DND-41 (cell line): ENCODE results near the gene PEPD.

Experiments used
- ATAC-seq: fragments of 200-7000 bp; cut with Tn5 transposase; 3 replicates; pipeline ENCODE4 v1.9.1; 2021; ENCODE audit warnings: low read depth; ENCODE audit not compliant: insufficient read depth
- DNase-seq: peaks from one replicate; pipeline ENCODE4 v3.0.0-alpha.2; 2020
- H2AFZ ChIP-seq: 2 replicates; pipeline ENCODE4 v1.6.0; 2012; ENCODE audit warnings: low read depth, low read length
- H3K27ac ChIP-seq: 2 replicates; pipeline ENCODE4 v1.5.1; 2012; ENCODE audit warnings: low read length, inconsistent platforms
- H3K27me3 ChIP-seq: fragments of 200-600 bp; sonication (generic); 2 replicates; pipeline ENCODE4 v1.6.0; 2012; ENCODE audit warnings: low read length, mild to moderate bottlenecking, inconsistent platforms; ENCODE audit not compliant: insufficient read depth, poor library complexity
- H3K36me3 ChIP-seq: 2 replicates; pipeline ENCODE4 v1.5.1; 2012; ENCODE audit warnings: low read length, inconsistent platforms; ENCODE audit not compliant: insufficient read depth
- H3K4me1 ChIP-seq: 2 replicates; pipeline ENCODE4 v1.5.1; 2012; ENCODE audit warnings: mild to moderate bottlenecking, low read length; ENCODE audit not compliant: insufficient read depth
- H3K4me2 ChIP-seq: 2 replicates; pipeline ENCODE4 v1.6.0; 2012; ENCODE audit warnings: mild to moderate bottlenecking, moderate library complexity, low read length, inconsistent platforms; ENCODE audit not compliant: insufficient read depth
- H3K4me3 ChIP-seq, 2 experiments: fragments of 200-600 bp in 1 of 2; shearing (Covaris generic) in 1 of 2; 2 replicates each; pipeline ENCODE4 v1.5.1; 2012 to 2016; ENCODE audit warnings: inconsistent platforms in 2 of 2, low read length in 2 of 2, mild to moderate bottlenecking in 2 of 2, low read depth in 1 of 2, moderate library complexity in 1 of 2
- H3K79me2 ChIP-seq: 2 replicates; pipeline ENCODE4 v1.6.0; 2012; ENCODE audit warnings: low read length, inconsistent platforms; ENCODE audit not compliant: insufficient read depth
- H3K9ac ChIP-seq: 2 replicates; pipeline ENCODE4 v1.6.0; 2012; ENCODE audit warnings: low read depth, mild to moderate bottlenecking, inconsistent platforms, low read length, moderate library complexity
- H3K9me3 ChIP-seq: 2 replicates; pipeline ENCODE4 v1.5.1; 2012; ENCODE audit warnings: low read length, moderate library complexity, mild to moderate bottlenecking, inconsistent platforms; ENCODE audit not compliant: insufficient read depth, severe bottlenecking
- H4K20me1 ChIP-seq: 2 replicates; pipeline ENCODE4 v1.6.0; 2012; ENCODE audit warnings: low read length; ENCODE audit not compliant: insufficient read depth
- EZH2 ChIP-seq: IDR thresholded peaks from 3 replicates; pipeline ENCODE4 v1.6.1; 2012; ENCODE audit warnings: borderline replicate concordance, low read depth, mild to moderate bottlenecking, moderate library complexity, low read length, inconsistent platforms; ENCODE audit not compliant: severe bottlenecking
- TF ChIP-seq, protein P1 (sequence below): IDR thresholded peaks from 2 replicates; pipeline ENCODE4 v1.5.1; 2012; ENCODE audit warnings: borderline replicate concordance, low read length, moderate library complexity, mild to moderate bottlenecking; ENCODE audit not compliant: poor library complexity, severe bottlenecking; ENCODE audit errors: extremely low read depth

The PEPD gene

DNA sequence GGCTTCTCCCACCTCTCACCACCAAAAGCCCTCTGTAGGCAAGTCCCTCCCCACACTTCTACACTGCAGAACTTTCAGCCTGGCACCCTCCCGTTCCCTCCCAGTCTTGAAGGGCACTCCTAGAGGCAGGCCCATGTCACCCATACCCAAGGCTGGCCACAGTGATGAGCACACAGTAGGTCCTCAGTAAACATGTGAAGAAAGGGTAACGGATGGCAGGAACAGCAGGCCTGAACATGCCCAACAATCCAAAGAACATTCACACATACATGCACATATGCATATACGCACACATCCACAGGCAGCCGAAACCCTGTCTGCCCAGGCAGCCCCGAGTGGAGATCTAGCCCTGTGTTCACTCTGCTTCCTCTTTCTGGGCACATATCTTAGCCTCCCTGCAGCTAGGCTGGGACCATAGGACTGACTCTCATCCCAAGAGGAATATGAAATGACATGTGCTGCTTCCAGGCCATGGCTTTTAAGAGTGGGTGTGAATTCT, 92.9 kb downstream of the PEPD start:
- TF ChIP-seq EZH2 = no peak
- TF ChIP-seq, protein P1, sequence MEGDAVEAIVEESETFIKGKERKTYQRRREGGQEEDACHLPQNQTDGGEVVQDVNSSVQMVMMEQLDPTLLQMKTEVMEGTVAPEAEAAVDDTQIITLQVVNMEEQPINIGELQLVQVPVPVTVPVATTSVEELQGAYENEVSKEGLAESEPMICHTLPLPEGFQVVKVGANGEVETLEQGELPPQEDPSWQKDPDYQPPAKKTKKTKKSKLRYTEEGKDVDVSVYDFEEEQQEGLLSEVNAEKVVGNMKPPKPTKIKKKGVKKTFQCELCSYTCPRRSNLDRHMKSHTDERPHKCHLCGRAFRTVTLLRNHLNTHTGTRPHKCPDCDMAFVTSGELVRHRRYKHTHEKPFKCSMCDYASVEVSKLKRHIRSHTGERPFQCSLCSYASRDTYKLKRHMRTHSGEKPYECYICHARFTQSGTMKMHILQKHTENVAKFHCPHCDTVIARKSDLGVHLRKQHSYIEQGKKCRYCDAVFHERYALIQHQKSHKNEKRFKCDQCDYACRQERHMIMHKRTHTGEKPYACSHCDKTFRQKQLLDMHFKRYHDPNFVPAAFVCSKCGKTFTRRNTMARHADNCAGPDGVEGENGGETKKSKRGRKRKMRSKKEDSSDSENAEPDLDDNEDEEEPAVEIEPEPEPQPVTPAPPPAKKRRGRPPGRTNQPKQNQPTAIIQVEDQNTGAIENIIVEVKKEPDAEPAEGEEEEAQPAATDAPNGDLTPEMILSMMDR = no peak
- DNase-seq = no peak
- Histone ChIP-seq H3K27ac (no peak overlapping the region), H3K79me2 (no peaks in the 10 kb centered on the region), H3K27me3 (no peaks in the 10 kb centered on the region), H4K20me1 (peaks cover 15% of the 10 kb centered on the region; the same call in 1 of the 2 replicates), H3K36me3 (no peaks in the 10 kb centered on the region), H3K9me3 (no peaks in the 10 kb centered on the region), H3K4me1 (no peaks in the 10 kb centered on the region), H3K4me3 (no peak overlapping the region), H3K9ac (no peak overlapping the region), H3K4me2 (no peak overlapping the region), H2AFZ (no peak overlapping the region)
- ATAC-seq = no peak

DNA sequence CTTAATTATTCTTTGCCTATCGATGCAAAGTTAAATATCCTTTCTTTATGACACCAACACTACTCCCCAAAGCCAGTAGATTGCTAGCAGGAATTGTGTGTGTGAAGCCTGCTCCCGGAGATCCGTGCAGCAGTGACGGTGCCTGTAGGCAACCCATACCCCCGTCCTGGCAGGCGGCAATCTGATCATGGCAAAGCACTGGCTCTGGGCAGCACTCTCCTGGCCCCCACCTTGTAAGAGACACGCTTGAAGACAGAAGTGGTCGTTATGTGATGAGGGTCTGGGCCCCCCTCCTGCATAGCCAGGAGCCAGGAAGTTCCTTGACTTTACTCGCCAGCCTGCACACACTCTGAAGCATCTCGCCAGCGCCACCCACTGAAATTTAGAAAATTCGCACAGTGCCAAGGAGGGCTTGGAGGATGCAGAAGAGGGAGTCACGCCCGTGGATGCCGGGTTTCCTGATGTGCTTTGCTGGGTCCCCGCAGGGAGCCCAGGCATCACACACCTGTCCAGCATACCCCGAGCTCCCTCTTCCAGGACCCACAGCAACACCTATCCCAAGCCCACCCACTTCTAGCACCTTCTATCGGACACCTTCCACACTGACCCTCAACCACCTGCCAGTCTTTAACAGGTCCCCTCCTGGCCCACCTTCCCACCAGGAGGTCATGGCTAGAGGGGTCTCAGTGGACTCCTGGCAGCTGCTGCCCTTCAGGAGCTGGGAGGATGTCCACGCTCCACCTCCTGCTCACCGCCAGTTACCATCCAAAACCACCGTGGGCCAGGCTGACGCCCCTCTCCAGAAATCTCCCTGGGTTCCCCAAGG, 93.6 kb downstream of the PEPD start:
- ATAC-seq (no peak), DNase-seq (no peak)
- Histone ChIP-seq H4K20me1 (peaks cover 15% of the 10 kb centered on the region; the same call in 1 of the 2 replicates), H3K9ac (no peak overlapping the region), H3K4me3 (no peak overlapping the region), H3K27me3 (no peaks in the 10 kb centered on the region), H3K27ac (no peak overlapping the region), H3K79me2 (no peaks in the 10 kb centered on the region), H3K4me1 (no peaks in the 10 kb centered on the region), H3K9me3 (no peaks in the 10 kb centered on the region), H3K4me2 (no peak overlapping the region), H2AFZ (no peak overlapping the region), H3K36me3 (no peaks in the 10 kb centered on the region)
- TF ChIP-seq, protein P1 = no peak
- TF ChIP-seq EZH2 = no peak

- no peak overlapping the region for H3K9ac ChIP-seq
- H3K27me3 ChIP-seq = no peaks in the 10 kb centered on the region
- H3K4me2 ChIP-seq = no peak overlapping the region
- DNase-seq (no peak), ATAC-seq (no peak)
- no peaks in the 10 kb centered on the region for H3K36me3 ChIP-seq
- H3K27ac ChIP-seq = no peak overlapping the region
- H4K20me1 ChIP-seq = peaks cover 15% of the 10 kb centered on the region; the same call in 1 of the 2 replicates
- H3K9me3 ChIP-seq = no peaks in the 10 kb centered on the region
- no peak overlapping the region for H2AFZ ChIP-seq
- H3K4me3 ChIP-seq = no peak overlapping the region
- H3K4me1 ChIP-seq = no peaks in the 10 kb centered on the region
- H3K79me2 ChIP-seq = no peaks in the 10 kb centered on the region
- no peak for TF ChIP-seq EZH2
- TF ChIP-seq, protein P1 = no peak
Measured at GRCh38 chr19:33426621-33427361, 94.8 kb downstream of the PEPD start.
